Measurements from ENCODE around the gene GNA14.
"Not testable (repeated sequence)": the region's sequence is repeated elsewhere in the genome, so short reads cannot be mapped to it uniquely, and the experiment has no call there.

Gene GNA14

DNA sequence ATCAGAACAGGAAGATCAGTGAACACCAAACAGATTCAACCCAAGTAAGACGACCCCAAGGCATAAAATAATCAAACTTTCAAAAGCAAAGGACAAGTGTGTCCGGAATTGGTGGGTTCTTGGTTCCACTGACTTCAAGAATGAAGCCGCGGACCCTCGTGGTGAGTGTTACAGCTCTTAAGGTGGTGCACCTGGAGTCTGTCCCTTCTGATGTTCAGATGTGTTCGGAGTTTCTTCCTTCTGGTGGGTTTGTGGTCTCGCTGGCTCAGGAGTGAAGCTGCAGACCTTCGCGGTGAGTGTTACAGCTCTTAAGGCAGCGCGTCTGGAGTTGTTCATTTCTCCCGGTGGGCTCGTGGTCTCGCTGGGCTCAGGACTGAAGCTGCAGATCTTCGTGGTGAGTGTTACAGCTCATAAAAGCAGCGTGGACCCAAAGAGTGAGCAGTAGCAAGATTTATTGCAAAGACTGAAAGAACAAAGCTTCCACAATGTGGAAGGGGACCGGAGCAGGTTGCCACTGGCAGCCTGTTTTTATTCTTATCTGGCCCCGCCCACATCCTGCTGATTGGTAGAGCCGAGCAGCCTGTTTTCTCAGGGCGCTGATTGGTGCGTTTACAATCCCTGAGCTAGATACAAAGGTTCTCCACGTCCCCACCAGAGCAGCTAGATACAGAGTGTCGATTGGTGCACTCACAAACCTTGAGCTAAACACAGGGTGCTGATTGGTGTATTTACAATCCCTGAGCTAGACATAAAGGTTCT is 158.5 kb downstream of the GNA14 start:
- not testable (repeated sequence) for DNase-seq (ENCODE audit: low read depth in 2 of 2)

DNA sequence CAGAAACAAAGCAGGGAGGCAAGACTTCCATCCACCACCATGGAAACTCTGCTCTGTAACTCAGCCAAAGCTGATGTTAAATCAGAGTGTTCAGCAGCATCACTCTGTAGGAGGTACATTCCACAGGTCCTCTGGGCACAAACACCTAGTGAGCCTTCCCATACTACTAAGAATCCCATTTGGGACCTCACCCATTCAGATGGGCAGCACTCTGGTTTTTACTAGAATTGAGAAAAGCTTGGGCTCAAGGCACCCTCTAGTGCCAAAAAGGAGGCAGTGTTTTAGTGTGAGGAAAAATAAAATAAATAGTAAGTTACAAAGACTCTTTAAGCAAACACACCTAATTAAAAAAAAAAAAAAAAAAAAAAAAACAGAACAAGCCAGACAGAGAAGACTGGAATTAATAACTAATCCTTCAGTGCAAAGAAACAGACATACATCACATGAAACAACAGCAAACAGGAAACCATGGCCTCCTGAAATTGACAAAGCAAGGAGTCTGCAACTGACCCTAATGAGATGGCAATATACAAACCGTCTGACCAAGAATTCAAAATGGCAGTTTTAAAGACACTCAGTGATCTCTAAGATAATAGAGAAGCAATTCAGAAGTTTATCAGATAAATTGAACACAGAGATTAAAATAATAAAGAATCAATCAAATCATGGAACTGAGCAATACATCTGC is 159.5 kb downstream of the GNA14 start:
- no peak for DNase-seq (ENCODE audit: low read depth in 2 of 2)

DNA sequence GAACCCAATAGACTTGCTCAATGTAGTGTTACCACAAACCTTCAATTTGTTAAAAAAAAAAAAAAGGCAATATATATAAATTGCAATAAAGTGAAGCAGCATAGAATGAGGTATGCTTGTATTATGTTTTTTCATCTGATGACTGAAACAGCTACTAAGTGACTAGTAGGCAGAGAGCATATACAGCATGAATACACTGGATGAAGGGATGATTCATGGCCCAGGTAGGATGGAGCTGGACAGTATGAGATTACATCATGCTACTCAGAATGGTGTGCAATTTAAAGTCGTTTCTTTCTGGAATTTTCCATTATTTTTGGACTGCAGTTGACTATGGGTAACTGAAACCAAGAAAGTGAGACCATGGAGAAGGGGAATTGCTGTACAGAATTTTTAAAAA is 161.2 kb downstream of the GNA14 start:
- DNase-seq (ENCODE audit: low read depth in 2 of 2): no peak

DNA sequence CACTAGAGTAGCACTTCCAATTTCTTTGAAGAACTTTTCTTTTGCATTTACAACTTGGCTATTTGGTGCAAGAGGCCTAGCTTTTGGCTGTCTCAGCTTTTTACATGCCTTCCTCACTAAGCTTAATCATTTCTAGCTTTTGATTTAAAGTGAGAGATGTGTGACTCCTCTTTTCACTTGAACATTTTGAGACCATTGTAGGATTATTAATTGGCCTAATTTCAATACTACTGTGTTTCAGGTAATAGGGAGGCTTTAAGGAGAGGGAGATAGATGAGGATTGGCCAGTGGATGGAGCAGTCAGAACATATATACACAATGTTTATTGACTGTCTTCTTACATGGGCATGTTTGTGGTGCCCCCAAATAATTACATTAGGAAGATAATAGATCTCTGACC is 161.7 kb downstream of the GNA14 start:
- DNase-seq (ENCODE audit: low read depth in 2 of 2): no peak

DNA sequence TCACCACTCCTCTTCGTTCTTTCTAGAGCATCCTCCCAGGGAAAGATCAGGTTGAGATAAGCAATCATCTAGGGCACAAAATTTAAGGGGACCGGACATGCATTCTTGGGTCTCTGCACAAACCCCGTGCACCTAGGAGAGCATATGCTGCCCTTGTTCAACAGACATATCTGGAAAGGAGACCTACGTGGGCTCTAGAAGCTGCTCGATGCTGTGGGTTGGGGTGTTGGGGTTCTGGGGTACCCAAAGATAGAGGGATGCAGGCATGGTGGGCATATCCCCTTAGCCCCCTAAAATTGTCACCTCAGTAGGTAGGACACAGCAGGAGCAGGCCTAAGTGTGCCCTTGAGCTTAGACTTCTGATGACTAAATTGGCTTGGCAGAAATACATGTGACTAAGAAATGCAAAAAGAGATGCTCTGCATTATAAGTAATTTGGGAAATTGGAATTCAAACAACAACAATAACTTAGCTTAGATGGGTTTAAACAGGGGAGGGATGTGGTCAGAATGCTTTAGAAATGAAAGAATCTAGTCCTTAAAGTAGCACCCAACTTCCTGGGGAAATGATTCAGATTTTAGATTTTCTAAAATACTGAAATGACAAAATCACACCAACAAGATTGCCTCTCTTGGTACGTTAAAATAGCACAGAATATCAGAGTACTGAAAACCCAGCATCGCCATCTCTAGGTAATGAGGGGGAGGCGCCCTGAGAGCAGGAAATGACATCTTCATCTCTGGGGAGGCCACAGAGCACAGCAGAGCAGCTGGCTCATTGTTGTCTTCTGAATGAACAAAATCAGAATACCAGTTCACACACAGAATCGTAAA is 172.3 kb downstream of the GNA14 start:
- DNase-seq (ENCODE audit: low read depth in 2 of 2): peak; percentile 34 to 37

DNA sequence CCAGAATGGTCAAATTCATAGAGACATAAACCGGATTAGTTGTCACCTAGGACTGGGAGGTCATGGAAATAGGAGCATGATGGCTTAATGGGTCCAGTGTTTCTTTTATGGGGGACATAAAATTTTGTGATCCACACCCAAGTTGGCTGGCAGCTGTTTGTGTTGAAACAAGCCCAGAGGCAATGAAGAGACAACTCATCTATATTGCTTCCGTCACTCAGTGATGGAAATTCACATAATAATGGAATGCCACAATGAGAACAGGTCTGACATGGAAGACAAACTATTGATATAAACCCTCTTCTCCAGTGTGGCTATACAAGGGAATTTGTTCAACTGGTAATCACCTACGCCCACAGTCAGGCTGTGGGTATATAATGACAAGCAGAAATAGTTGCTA is 173.2 kb downstream of the GNA14 start:
- DNase-seq (ENCODE audit: low read depth in 2 of 2): no peak

DNA sequence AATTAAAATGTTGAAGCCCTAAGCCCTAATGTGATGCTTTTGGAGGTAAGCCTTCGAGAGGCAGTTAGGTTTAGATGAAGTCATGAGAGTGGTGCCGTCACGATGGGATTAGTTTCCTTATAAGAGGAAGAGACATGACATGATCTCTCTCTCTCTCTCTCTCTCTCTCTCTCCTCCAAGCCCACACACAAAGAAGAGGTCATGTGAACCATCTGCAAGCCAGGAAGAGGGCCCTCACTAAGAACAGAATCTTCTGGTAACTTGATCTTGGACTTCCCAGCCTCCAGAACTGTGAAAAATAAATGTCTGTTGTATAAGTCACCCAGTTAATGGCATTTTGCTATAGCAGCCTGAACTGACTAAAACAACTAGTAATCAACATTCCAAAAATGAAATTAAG is 175.5 kb downstream of the GNA14 start:
- DNase-seq (ENCODE audit: low read depth in 2 of 2): no peak

DNA sequence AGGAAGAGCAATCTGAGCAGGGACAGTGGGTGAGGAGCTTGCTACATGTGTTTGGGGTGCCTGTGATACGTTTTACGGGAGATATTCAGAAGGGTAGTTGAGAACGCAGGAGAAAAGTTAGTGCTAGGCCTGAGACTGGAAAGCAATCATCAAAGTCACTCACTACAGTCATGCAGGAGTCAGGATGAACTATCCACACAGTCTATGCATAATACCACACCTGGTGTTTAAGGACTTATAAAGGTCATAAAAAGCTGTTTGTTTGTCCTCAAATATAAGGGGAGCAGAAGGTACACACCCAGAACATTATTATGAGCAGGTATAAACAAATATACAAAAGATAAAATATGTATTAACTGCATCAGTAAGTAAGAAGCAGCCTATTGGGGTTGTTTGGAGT is 176.6 kb downstream of the GNA14 start:
- no peak for DNase-seq (ENCODE audit: low read depth in 2 of 2)

DNA sequence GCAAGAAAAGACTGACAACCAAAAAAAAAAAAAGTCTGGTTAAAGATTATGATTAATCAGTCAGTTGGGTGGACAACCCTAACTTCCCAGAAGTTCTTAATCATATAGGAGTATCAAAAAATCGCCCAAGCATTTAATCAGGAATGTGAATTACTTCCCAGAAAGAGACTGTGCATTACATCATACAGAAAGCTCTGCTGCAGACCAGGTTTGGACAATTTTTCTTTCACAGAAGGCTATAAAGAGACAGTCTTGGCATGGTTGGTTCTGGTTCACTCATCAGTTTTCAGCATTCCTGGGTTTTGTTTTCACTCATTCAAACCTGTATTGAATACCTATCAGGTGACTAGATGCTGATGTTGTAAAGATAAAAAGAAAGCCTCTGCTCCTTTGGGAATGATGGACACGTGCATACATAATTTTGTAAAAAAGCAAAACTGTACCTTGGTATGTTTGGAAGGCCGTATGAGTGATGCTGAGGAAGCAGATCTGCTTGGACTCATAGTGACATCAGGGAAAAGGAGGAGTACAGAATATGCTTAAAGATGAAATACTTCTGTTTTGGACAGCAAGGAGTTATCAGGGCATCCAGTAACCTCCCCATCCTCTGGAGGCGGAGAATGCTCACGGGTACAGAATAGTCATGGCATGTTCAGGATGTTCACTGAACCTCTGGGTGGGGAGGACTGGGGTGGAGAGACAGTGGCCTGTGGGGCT is 178.4 kb downstream of the GNA14 start:
- DNase-seq (ENCODE audit: low read depth in 2 of 2): peak; percentile 78 to 86

DNA sequence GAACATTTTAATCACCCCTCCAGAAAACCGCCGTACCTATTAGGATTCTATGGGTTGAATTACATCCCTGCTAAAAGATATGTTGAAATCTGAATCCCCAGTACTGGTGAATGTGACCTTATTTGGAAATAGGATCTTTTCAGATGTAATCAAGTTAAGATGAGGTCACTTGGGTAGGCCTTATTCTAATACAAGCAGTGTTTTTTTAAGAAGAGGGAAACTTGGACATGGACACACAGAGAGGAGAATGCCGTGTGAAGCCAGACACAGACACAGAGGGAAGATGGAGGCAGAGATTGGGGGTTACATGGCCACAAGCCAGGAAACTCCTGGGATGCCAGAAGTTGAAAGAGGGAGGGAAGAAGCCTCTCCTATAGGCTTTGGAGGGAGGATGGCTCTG is 183.5 kb downstream of the GNA14 start:
- DNase-seq (ENCODE audit: low read depth in 2 of 2): peak in 1 of 2 experiments; percentile 56

DNA sequence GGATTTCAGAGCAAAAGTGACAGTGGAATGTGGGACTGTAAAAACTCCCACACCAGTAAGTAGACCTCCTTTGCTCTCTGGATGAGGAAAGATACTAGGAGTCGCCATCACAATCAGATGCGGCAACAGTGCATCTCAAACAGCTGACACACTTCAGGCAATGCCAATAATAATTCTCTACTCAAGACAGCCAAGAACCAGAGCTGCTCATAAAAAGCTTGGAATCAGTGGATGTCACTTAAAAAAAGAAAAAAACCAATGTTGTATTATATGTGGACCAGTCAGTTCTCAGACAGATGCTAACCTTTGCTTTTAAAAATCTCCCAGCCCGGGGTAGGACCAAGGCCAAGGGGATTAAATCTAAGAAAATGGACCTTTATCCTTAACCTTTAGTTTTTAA is 185.0 kb downstream of the GNA14 start:
- no peak for DNase-seq (ENCODE audit: low read depth in 2 of 2)

DNA sequence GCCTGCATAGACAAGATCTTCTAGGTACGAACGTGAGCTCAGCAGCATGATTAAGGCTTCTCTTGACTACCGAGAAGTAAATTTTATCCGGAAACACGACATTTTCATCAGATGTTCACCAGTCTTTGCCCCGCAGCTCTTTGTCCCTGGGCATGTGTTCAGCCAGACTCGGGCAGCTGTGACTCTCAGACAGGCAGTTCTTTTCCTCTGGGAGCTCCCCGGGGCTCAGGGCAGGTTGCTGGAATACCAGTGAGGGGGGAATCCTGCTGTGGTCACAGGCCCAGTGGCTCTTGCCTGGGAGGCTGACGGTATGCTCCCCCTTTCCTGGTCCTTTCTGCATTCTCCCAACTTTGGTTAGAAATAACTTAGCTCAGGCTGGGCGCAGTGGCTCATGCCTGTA is 186.1 kb downstream of the GNA14 start:
- DNase-seq (ENCODE audit: low read depth in 2 of 2): no peak

DNA sequence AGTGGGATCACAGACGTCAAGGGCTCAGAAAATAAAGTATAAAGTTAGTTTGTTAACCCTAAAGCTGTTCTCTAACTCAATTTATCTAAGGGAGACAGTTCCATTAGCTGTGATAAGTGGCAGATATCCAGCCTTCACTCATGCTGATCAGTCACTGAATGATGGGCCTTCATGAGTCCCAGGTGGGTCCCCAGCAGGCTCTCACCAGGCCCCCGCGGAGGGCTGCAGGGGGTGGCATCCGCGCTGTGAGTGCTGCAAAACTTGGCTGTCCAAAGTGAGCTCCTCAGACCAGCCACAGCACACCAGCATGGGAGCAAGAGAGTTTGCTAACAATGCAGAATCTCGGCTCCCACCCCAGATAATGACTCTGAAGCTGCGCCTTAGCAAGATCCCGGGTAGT is 187.2 kb downstream of the GNA14 start:
- DNase-seq (ENCODE audit: low read depth in 2 of 2): no peak

DNA sequence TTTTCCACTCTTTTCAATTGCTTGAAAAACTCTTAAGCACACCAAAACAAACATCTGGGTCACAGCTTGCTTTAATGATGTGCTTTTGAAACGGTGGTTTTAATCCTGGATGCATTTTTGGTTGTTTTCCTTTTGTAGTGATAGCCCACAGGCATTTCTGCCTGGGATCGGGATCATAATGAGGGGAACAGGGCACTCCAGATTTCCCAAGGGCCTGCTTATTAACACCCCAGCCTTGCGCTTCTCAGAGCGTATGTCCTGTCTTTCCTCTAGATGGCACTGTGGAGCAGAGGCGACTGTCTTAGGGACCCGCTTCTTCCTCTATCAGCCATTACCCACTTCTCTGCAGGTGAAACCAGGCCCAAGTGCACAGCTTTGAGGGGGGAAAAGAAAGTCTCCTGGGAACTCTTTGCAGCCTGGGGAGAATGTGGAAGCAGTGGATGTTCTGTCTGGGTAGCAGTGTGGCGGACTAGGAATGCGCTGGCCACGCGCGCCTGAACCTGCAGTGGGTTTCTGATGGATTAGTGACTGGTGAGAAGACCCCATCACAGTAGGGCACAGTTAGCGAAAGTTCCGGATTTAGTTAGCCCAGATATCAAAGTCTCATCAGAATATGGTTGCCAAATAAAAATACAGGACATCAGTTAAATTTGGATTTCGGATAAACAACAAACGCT is 190.1 kb downstream of the GNA14 start:
- peak; percentile 50 to 56 for DNase-seq (ENCODE audit: low read depth in 2 of 2)

DNA sequence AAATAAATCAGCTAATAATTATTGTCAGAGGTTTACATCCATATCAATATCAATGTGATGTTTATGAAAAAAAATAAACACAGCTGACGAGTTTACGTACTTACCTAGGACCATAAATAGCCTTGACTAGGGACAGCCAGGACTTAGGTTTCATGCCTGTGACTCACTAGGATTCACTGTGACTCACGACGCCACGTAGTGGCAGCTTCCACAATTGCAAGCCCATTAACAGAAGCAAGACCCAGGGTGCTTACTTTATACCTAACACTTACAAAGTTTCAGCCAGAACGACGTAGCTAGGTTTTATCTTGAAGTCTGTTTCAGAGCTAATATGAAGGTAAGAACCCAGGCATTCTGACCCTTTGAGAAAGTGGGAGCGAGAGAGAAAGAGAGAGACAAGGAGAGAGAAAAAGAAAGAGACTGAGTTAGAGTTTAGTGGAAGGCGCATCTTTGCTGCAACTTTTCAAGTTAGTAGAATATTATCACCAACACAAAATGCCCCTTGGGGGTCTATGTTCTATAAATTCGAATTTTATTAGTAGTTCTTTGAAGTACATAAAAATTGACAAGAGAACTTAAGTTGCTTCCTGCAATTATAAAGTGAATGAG is 191.2 kb downstream of the GNA14 start:
- peak in 1 of 2 experiments; percentile 62 for DNase-seq (ENCODE audit: low read depth in 2 of 2)

DNA sequence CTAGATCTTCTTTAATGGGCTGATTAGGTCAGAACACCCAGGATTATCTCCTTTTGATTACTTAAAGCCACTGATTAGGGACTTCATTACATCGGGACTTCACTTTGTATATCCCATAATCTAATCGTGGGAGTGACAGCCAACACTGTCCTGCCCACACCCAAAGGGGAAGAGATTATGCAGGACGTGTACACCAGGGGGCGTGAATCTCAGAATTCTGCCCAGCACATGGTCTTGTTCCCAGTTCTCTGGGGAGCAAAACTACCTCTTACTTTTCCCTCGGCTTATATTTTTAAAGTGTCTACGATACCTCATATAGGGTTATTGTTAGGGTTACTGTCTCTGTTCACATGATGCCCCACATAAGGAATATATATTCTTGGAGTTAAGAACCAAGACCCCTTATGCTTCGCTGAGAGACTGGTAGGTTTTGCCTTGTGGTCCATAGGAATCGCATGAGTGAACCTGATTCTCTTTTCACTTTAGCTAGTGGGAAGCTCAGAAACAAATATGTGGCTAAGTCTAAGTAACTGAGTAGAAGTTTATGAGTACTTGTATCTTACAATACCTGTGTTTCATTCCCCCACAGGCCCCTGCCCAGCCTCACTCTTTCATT is 192.7 kb downstream of the GNA14 start:
- DNase-seq (ENCODE audit: low read depth in 2 of 2): no peak

DNA sequence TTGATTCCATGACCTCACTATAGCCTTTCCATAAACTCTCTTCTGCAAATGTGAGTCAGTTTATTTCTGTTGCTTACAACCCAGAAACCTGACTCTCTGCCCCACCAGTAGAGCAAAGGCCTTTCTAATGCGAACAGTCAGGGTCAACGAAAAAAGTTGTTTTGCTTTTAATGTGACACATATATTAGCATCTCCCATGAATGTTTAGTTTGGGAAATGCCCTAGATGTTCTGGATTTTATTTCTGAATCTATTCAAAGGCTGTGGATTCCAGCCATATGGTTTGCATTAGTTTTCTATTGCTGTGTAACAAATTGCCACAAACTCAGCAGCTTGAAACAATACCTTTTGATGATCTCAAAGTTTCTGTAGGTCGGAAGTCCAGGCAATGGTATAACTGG is 193.5 kb downstream of the GNA14 start:
- DNase-seq (ENCODE audit: low read depth in 2 of 2): peak; percentile 46 to 48

DNA sequence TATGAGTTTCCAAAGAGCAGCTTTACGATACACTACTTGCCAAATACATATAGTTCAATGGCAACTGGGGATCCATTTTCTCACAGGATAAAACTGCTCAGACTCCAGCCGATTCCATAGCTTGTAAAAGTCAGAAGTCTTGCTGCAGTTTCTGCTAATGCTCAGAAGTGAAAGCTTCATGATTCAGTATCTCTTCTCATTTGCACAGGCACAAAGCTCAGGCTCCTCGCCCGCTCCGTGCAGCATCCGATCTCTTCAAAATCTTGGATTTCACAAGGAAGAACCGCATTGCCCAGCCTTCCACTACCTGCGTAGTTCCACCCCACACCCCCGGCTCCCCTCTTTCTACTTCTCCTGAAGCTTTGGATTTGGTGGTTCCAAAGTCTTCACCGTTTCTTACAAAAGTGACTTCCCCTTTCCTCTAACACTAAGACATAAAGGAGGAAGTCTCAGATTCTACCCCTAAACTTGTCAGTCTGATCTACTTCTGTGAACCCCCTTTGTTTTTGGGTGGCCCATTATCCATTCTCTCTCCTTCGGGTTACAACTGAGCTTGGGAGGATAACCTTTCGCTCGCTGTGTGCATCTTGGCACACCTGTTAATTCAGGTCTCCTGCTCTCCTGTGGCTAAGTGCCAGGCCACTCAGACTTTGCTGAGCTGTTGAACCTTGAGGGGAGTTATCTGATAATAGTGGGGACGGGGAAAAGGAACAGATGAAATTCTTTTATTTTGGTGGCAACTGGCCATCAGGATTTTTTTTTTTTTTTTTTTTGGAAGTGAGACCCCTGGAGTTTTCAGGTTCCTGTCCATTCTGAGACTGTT is 194.1 kb downstream of the GNA14 start:
- DNase-seq (ENCODE audit: low read depth in 2 of 2): no peak

DNA sequence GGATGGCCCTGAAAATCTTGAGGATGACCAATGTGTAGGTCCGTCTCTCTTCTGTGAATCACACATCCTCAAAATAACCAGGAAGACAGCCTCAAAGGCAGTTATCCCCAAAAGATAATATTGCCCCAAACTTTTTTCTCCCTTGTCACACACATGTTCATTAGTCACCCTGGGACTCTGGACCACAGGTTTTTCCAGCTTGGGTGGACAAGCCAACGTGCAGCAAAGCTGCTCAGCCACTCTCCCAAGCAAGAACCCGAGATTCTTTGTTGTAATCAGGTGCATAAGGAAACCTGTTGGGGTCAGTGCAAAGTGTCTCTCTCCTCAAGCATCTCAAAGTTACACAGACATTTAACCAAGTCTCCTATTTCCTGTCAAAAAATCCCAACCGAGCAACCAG is 196.6 kb downstream of the GNA14 start:
- no peak for DNase-seq (ENCODE audit: low read depth in 2 of 2)

DNA sequence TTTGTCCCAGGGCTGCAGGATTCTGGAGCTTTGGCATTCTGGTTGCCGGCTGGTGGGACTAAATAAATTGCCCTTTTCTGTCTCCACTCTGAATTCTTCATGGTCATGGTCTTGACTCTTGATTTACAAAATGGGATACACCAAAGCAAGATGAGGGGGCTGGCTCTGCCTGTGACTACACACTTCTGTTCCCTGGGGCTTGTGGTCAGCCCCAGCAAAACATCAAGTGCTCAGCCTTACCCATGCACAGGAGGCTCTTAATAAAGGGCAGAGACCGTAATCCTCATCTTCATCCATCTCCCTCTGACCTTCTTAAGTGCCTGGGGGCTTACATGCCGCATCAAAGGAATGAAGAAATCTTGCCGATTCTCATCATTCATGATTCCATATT is 198.0 kb downstream of the GNA14 start:
- DNase-seq (ENCODE audit: low read depth in 2 of 2): no peak
